GM12864 (cell line): Measurements from ENCODE around the gene PUS7L.
"Not testable (repeated sequence)": the region's sequence is repeated elsewhere in the genome, so short reads cannot be mapped to it uniquely, and the experiment has no call there.

Experiments
- DNase-seq: peaks from one replicate; pipeline ENCODE4 v3.0.0-alpha.2; 2011; ENCODE audit warnings: low read depth
- H3K4me3 ChIP-seq: 2 replicates; pipeline ENCODE4 v1.5.1; 2011; ENCODE audit warnings: mild to moderate bottlenecking, low read depth, low read length, control low read depth
- CTCF ChIP-seq: IDR thresholded peaks from 2 replicates; pipeline ENCODE4 v1.5.1; 2011; ENCODE audit warnings: low read depth, mild to moderate bottlenecking, moderate library complexity, low read length, control low read depth, inconsistent platforms; ENCODE audit errors: missing control alignments

Gene PUS7L

GRCh38 chr12:43730283-43730682 is 28.3 kb downstream of the PUS7L start:
- no peak for TF ChIP-seq CTCF

GRCh38 chr12:43728698-43729097 is 29.9 kb downstream of the PUS7L start:
- DNase-seq, result no peak
- no peak overlapping the region for H3K4me3 ChIP-seq
- TF ChIP-seq CTCF, result no peak

More at GRCh38 chr12:43730283-43730682, 28.3 kb downstream of the PUS7L start:
- no peak overlapping the region for H3K4me3 ChIP-seq
- no peak for DNase-seq

- DNase-seq, result no peak
- TF ChIP-seq CTCF, result no peak
- no peak overlapping the region for H3K4me3 ChIP-seq
Measured at GRCh38 chr12:43728117-43728516, 30.5 kb downstream of the PUS7L start.

- no peak for DNase-seq
- no peak for TF ChIP-seq CTCF
- no peak overlapping the region for H3K4me3 ChIP-seq
Measured at GRCh38 chr12:43723134-43723533, 35.5 kb downstream of the PUS7L start.

- H3K4me3 ChIP-seq, result no peak overlapping the region
- DNase-seq, result no peak
- no peak for TF ChIP-seq CTCF
Measured at GRCh38 chr12:43722621-43723020, 36.0 kb downstream of the PUS7L start.

- no peak for TF ChIP-seq CTCF
- H3K4me3 ChIP-seq, result no peak overlapping the region
- DNase-seq, result no peak
Measured at GRCh38 chr12:43711348-43711747, 47.2 kb downstream of the PUS7L start.

GRCh38 chr12:43703772-43704171 is 54.8 kb downstream of the PUS7L start:
- not testable (repeated sequence) for DNase-seq, H3K4me3 ChIP-seq

GRCh38 chr12:43701194-43701593 is 57.4 kb downstream of the PUS7L start:
- H3K4me3 ChIP-seq, DNase-seq: not testable (repeated sequence)
